Ascending aorta (tissue), 2 donors: ENCODE measurements around the gene SLC6A20. TPM values are rescaled to one million over a fixed set of nuclear protein-coding genes. Genes with fewer than 3 reads are reported as not detected.

ENCODE experiments used
- DNase-seq, 2 donors: peaks; one replicate each; pipeline ENCODE4 v3.0.0-alpha.2; 2019; ENCODE audit warnings: low spot score in 2 of 2
- H3K27ac ChIP-seq, 2 donors: fragments of 200-600 bp; sonication (generic); one replicate each; pipeline ENCODE4 v1.5.1; 2016 to 2017; ENCODE audit warnings: mild to moderate bottlenecking in 1 of 2
- H3K27me3 ChIP-seq: fragments of 200-600 bp; sonication (generic); one replicate; pipeline ENCODE4 v1.5.1; 2017
- H3K36me3 ChIP-seq, 2 donors: fragments of 200-600 bp; sonication (generic); one replicate each; pipeline ENCODE4 v1.5.1; 2016
- H3K4me1 ChIP-seq, 2 donors: fragments of 200-600 bp; sonication (generic); one replicate each; pipeline ENCODE4 v1.5.1; 2016 to 2017; ENCODE audit warnings: mild to moderate bottlenecking in 1 of 2
- H3K4me3 ChIP-seq, 2 donors: fragments of 200-600 bp; sonication (generic); one replicate each; pipeline ENCODE4 v1.5.1; 2016 to 2017; ENCODE audit warnings: mild to moderate bottlenecking in 1 of 2
- H3K9me3 ChIP-seq, 2 donors: fragments of 200-600 bp; sonication (generic); one replicate each; pipeline ENCODE4 v1.5.1; 2016
- intact Hi-C: fragments of 100-400 bp; cut with DNase I; formaldehyde crosslinking; loops from one replicate; pipeline ENCODE4 v1.15.1; 2023
- total RNA-seq: library from RNA; depleted of rRNA; stranded (reverse); fragments of >200 nt; gene quantifications from one replicate; pipeline ENCODE4 v1.1.0, GENCODE V29; 2016
- TF ChIP-seq, protein P1 (sequence below), 3 experiments: fragments of 200-600 bp in 2 of 3; fragments of 450-650 bp in 1 of 3; sonication (generic) in 2 of 3; IDR thresholded peaks; one replicate each; pipeline ENCODE4 v1.5.1; 2016 to 2019; ENCODE audit warnings: antibody characterized with exemption in 3 of 3, mild to moderate bottlenecking in 1 of 3, moderate library complexity in 1 of 3

The SLC6A20 gene, protein sequence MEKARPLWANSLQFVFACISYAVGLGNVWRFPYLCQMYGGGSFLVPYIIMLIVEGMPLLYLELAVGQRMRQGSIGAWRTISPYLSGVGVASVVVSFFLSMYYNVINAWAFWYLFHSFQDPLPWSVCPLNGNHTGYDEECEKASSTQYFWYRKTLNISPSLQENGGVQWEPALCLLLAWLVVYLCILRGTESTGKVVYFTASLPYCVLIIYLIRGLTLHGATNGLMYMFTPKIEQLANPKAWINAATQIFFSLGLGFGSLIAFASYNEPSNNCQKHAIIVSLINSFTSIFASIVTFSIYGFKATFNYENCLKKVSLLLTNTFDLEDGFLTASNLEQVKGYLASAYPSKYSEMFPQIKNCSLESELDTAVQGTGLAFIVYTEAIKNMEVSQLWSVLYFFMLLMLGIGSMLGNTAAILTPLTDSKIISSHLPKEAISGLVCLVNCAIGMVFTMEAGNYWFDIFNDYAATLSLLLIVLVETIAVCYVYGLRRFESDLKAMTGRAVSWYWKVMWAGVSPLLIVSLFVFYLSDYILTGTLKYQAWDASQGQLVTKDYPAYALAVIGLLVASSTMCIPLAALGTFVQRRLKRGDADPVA
- not detected for total RNA-seq

GRCh38 chr3:45795882-45796765 lies at the start of gene SLC6A20:
Gene SLC6A20 (minus strand): TSS chr3:45796536. CDS start chr3:45796419, 117 bp downstream.
- H3K36me3 ChIP-seq: no peaks in the 10 kb centered on the region
- no peaks in the 10 kb centered on the region for H3K9me3 ChIP-seq
- intact Hi-C loops: no loop called here
- no peak within 1 kb of the TSS for H3K27ac ChIP-seq
- H3K4me3 ChIP-seq: peak within 1 kb of the TSS; percentile 46 to 50
- peaks cover 10% of the 10 kb centered on the region for H3K27me3 ChIP-seq
- H3K4me1 ChIP-seq: peaks cover 4 to 8% of the 10 kb centered on the region in 2 donors
- TF ChIP-seq, protein P1, sequence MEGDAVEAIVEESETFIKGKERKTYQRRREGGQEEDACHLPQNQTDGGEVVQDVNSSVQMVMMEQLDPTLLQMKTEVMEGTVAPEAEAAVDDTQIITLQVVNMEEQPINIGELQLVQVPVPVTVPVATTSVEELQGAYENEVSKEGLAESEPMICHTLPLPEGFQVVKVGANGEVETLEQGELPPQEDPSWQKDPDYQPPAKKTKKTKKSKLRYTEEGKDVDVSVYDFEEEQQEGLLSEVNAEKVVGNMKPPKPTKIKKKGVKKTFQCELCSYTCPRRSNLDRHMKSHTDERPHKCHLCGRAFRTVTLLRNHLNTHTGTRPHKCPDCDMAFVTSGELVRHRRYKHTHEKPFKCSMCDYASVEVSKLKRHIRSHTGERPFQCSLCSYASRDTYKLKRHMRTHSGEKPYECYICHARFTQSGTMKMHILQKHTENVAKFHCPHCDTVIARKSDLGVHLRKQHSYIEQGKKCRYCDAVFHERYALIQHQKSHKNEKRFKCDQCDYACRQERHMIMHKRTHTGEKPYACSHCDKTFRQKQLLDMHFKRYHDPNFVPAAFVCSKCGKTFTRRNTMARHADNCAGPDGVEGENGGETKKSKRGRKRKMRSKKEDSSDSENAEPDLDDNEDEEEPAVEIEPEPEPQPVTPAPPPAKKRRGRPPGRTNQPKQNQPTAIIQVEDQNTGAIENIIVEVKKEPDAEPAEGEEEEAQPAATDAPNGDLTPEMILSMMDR (IDR thresholded peaks at IDR 0.05): no peak
- DNase-seq: no peak

- TF ChIP-seq, protein P1 (IDR thresholded peaks at IDR 0.05): no peak
- Histone ChIP-seq H3K36me3 (no peaks in the 10 kb centered on the region), H3K27ac (no peak overlapping the region), H3K4me1 (no peaks in the 10 kb centered on the region), H3K27me3 (no peaks in the 10 kb centered on the region), H3K9me3 (no peaks in the 10 kb centered on the region), H3K4me3 (no peak overlapping the region)
- intact Hi-C loops: loop anchor here (5.0 to 10.0 kb wide), 3 partner anchors 233 to 870 kb away; partner anchors contain the start of genes EXOSC7, LIMD1 and ZDHHC3
- no peak for DNase-seq
Observed at GRCh38 chr3:45844616-45845015, 48.3 kb upstream of the SLC6A20 start.

- Histone ChIP-seq H3K9me3 (no peaks in the 10 kb centered on the region), H3K4me1 (no peaks in the 10 kb centered on the region), H3K4me3 (no peak overlapping the region), H3K36me3 (no peaks in the 10 kb centered on the region), H3K27me3 (no peaks in the 10 kb centered on the region), H3K27ac (no peak overlapping the region)
- intact Hi-C loops: loop anchor here (5.0 to 10.0 kb wide), 3 partner anchors 234 to 868 kb away; partner anchors contain the start of genes EXOSC7, LIMD1 and ZDHHC3
- DNase-seq: no peak
- TF ChIP-seq, protein P1 (IDR thresholded peaks at IDR 0.05): no peak
Observed at GRCh38 chr3:45842851-45843625, 46.7 kb upstream of the SLC6A20 start.

GRCh38 chr3:45841757-45842491 lies 45.6 kb upstream of the SLC6A20 start, which contains the start of gene LZTFL1:
Gene LZTFL1 (minus strand): TSS chr3:45842119. CDS start chr3:45841991, 128 bp downstream.
- Histone ChIP-seq H3K27ac (peak within 1 kb of the TSS in 1 of 2 donors; percentile 16), H3K4me3 (peak within 1 kb of the TSS; percentile 72 to 79), H3K36me3 (peaks cover 0 to 4% of the 10 kb centered on the region in 2 donors), H3K9me3 (no peaks in the 10 kb centered on the region), H3K4me1 (no peaks in the 10 kb centered on the region), H3K27me3 (no peaks in the 10 kb centered on the region)
- DNase-seq: peak; percentile 78 to 96
- TF ChIP-seq, protein P1 (IDR thresholded peaks at IDR 0.05): no peak
- intact Hi-C loops: loop anchor here (5.0 to 10.0 kb wide), 3 partner anchors 235 to 867 kb away; partner anchors contain the start of genes EXOSC7, LIMD1 and ZDHHC3
